Right lobe of liver (tissue), 4 donors: ENCODE data around the gene PRR5L.

Source experiments
- CTCF ChIP-seq, 4 donors: fragments of 200-600 bp in 3 of 4; fragments of 450-650 bp in 1 of 4; IDR thresholded peaks; one replicate each; pipeline versions ENCODE4 v1.5.1 to v1.8.0; 2016 to 2022; ENCODE audit warnings: antibody characterized with exemption in 4 of 4, mild to moderate bottlenecking in 2 of 4
- POLR2A ChIP-seq: fragments of 450-650 bp; IDR thresholded peaks from one replicate; pipeline ENCODE4 v1.6.1; 2017; ENCODE audit warnings: antibody characterized with exemption, mild to moderate bottlenecking
- donor health status: DM: no; HTN: no; CAD: no.
- donor health status: DM: no; HTN: no; CAD: no.
- donor health status: DM: no; HTN: yes; CAD: no.

- no peak for TF ChIP-seq CTCF (IDR thresholded peaks at IDR 0.05)
- TF ChIP-seq POLR2A: no peak
These were observed 41.4 kb upstream of the PRR5L start for GRCh38 chr11:36254713-36255112.
